GM19043 (cell line): ENCODE data around the gene OAT.

Experiments used
- ATAC-seq: cut with Tn5 transposase; IDR thresholded peaks from one replicate; pipeline ENCODE4 v1.9.1; 2021; ENCODE audit warnings: low read depth; ENCODE audit not compliant: unreplicated experiment

OAT gene

DNA sequence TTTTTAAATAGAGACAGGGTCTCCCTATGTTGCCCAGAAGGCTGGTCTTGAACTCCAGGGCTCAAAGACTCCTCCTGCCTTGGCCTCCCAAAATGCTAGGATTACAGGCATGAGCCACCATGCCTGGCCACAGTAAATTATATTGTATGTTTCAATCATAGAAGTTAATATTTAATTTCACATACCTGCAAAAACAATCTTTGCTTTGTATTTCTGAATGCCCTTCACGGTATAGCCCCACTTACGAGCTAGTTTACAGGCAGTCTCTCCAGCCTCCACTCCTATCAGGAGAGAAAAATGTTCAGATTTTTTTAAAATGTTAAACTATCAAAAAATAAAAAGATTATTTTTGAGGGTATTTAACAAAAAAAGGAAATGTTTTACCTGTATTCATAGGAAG is 10.4 kb downstream of the OAT start:
- ATAC-seq: no peak

DNA sequence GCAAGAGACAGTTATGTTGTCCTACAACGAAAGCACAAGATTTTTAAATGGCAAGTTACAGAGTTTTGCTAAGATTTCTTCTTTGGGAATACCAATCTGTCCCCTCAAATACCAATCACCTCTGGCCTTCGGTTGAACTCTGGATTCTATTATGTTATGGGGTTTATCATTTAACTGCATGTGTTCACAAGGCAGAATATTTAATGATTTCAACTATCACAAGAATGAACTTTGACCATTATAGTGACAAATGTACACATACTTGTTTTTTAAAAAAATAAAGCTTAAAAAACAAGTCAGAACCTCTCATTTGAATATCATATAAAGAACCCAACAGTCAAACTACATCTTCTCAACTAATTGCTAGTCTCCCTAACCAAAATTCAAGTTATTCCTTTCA is 11.3 kb downstream of the OAT start:
- no peak for ATAC-seq

DNA sequence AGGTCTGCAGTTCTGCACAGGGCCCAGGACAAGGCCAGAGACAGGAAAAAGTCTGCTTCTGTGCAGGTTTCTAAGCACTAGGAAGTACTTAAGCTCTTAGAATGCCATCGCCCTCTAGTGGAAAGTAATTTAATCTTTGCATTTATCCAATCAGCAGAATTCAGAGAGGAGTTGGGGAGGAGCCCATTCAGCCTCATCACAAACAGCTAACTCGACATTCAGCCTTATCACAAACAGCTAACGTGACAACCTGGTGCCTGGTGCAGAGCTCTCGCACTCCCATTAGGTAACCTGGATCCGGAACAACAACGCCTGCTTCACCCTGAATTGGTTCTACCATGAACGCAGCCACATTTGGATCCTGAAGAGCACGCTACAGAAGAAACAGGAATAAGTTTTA is 15.2 kb downstream of the OAT start:
- ATAC-seq: peak; percentile 95

DNA sequence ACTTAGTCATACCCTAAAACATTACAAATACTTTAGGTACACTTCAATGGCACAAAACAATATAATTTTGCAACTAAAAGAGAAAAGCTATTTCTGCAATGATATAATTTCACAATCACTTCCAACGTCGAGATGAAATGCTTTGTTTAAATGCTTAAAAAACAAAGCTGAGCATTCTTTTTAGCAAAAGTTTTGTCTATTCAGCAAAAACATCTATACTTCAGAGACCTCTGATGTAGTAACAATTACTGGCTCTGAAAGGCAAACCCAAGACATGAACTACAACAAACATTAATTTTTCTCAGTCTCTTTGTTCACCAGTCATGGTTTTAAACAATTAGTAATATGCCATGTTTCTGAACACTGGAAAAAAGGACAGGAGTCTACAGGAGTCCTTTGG is 16.4 kb downstream of the OAT start:
- ATAC-seq: no peak

DNA sequence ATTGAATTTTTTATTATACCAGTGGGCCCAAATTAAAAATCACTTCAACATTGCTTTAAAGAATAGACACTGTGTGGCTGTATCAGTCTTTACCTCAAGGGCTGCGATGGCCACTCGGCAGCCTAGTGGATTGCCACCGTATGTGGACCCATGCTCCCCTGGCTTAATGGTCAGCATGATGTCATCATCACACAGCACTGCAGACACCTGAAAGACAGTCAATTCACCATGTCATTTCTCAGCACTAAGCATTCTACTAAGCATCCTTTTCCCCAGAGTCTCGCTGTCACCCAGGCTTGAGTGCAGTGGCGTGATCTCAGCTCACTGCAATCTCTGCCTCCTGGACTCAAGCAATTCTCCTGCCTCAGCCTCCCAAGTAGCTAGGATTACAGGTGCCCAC is 17.1 kb downstream of the OAT start:
- ATAC-seq: no peak

DNA sequence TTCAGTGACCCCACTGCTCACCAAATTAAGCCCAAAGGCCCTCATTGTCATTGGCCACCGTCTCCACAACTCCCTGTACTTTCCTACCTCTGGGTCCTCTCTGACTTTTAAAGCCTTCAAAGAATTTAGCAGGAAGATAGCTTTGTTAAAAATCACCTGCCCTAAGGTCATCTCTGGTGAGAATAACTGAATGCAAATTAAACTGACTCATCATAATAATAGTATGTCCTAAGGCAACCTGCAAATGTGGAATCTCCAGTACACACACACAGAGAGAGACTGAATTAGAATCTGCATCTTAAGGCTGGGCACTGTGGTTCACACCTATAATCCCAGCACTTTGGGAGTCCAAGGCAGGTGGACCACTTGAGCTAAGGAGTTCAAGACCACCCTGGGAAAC is 24.1 kb downstream of the OAT start:
- no peak for ATAC-seq

DNA sequence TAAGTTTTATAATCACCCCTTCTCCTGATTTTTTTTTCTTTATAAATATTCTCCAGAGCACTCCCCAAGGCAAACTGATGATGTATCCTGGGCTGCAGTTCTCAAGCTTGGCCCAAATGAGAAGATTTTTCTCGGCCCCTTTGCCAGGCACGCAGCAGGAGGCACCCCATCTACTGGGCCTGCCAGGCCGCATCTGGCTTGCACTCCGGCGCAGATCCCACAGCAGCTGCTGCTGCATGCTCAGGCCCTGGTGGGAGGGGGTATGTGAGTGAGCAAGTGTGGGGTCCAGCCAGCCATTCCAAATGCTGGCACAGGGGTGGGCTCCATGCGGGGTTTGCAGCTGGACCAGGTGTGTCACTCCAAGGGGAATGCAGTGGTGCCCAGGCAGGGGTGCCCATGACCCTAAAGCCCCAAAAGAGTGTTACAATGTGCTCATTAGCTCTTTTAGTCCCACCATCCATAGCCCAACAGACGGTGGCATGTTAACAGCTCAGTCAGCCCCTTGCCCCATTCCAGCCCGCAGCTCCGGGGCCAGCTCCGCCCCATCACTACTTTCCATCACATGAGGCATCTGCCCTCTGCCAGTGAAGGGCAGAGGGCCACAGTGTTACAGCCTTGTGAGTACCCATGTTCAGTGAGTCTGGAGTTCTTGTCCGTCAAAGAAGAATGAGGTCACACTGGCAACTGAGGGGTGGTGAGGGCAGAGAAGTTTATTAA is 25.9 kb downstream of the OAT start:
- ATAC-seq: no peak

DNA sequence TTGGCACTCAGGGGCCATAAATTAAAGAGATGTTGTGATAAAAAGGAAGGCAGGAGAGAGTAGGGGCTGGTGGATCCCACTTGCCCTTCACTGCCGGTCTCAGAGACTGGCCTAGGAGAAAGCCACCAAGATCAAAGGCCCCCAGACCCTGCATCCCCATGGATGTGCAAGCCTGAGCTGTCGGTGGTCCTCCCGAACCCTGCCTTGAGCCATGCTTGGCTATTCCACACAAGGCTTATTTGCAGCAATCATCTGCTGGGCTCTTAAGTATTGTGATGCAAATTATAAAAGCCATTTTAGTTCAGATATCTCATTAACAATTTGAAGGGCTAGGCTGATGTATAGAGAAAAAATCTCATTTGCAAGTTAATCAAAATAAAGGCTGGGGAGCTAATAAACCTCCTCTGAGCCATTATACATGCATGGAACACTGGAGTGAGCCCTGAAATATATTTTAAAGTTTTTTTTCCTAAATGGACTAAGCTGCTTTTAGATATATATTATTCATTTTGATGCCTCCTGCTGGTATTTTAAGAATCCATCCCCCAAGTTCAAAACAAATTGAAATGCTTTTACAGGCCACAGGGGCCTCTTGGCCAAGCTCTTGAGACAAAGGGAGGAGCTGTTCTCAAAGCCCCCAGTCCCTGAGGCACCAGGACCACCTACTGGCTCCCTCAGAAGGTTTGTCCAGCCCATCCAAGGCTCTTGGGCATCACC is 28.1 kb downstream of the OAT start:
- ATAC-seq: no peak

DNA sequence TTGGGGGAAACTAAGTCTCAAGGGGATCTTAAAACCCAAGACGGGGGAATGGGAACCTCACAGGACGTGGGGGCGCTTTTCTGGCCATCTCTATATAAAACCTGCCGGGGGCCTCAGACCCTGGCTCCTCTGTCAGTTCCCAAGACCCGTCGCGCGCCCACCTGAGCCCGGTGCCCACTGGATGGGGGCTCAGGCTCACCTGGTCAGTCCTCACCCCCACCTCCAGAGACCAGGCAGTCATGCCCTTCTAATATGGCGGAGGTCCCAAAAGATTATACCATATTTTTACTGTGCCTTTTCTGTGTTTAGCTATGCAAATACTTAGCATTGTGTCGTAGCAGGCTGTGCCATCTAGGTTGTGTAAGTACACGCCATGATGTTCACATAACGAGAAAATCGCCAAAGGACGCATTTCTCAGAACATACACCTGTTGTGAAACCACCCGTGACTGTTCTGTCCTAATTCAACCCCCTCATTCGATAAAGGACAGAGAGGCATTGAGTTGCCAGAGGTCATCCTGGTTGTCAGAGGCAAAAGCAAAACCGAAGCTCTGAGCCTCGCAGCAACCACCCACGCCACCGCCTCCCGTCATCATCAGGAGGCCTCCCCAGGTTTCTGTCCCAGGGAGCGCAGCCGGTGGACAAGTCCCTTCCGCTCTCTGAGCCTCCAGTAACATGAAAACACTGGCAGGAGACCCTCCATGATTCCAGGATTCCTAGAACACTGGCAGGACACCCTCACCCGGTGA is 28.9 kb downstream of the OAT start:
- no peak for ATAC-seq

DNA sequence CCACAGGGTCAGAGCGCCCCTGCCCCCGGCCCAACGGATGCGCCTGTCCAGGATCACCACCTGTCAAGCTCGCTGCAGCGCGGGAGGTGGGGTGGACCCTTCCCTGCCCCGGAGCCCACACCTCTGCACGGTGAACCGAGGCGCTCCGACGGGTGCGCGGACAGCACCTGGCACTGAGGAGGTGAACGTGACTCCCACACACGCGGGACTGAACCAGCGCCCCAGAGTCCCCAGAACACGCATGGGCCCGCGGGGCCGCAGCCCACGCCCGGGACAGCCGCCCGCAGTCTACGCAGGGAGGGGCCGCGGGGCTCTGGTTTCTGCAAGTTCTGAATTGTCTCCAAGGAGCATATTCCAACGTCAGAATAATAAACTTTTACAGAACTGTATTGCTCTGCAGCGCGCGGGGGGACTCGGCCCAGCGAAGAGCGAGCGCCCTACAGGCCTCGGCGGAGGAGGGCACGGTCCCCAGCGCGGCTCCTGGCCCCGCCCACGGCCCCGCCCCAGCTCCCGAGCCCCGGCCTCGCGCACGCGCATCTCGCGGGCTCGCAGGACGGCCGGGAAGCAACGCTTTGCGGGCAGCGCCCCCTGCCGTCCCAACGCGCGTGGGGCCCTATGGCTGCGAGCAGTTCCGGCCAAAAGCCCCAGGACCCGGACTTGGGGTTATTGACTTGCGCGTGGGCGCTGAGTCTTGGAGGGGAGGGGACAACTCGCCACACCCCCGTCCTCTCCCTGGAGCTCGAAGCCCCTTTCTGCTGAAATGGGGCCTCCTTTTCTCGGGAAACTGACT is 29.7 kb downstream of the OAT start:
- ATAC-seq: peak; percentile 93

DNA sequence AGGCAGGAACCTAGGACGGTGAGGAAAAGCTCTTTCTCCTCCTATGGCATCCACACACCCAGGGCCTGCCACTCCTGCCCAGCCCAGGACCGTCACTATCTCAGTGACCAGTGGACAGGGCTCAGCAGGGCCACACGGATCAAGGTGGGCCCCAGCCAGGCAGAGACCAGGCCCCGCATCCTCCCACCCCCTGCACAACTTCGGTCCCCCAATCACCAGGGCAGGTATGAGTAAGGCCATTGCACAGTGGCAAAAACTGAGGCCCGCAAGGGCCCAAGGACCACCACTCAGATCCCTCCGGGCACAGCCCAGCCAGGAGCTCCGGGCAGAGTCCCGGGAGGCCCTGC is 30.3 kb downstream of the OAT start:
- ATAC-seq: no peak

DNA sequence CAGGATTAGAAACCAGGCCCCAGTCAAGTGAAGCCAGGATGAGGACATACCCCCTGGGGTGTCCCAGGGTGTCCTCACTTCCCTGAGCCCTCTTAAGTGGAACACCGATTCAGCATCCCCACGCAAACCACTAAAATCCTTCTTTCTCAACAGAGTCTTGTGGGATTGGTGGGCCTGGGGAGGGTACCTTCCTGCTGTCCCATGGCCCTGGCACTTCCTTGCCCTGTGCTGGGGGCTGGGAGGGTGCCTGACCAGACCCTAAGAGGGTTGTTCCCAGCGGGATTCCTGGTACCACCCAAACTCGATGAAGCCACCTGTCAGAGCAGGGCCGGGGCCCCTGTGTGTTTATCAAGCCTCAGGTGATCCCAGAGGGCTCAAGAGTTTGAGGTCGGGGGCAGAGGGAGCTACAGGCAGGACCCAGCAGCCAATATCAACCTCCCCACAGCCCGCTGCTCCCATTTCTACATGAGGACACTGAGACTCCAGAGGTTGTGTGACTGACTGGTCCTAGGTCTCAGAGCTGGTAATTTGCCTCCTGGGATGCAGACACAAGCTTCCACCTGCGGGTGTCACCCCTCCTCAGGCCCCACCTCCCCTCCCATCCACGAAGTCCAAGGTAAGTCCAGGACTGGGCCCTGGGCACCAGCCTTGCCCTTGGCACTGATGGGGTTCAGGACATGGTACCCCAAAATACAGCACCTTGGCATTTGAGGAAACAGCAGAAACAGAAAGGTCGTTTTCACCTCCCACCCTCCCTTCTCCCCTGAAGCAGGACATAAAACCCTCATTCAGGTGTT is 31.4 kb downstream of the OAT start:
- ATAC-seq: no peak

DNA sequence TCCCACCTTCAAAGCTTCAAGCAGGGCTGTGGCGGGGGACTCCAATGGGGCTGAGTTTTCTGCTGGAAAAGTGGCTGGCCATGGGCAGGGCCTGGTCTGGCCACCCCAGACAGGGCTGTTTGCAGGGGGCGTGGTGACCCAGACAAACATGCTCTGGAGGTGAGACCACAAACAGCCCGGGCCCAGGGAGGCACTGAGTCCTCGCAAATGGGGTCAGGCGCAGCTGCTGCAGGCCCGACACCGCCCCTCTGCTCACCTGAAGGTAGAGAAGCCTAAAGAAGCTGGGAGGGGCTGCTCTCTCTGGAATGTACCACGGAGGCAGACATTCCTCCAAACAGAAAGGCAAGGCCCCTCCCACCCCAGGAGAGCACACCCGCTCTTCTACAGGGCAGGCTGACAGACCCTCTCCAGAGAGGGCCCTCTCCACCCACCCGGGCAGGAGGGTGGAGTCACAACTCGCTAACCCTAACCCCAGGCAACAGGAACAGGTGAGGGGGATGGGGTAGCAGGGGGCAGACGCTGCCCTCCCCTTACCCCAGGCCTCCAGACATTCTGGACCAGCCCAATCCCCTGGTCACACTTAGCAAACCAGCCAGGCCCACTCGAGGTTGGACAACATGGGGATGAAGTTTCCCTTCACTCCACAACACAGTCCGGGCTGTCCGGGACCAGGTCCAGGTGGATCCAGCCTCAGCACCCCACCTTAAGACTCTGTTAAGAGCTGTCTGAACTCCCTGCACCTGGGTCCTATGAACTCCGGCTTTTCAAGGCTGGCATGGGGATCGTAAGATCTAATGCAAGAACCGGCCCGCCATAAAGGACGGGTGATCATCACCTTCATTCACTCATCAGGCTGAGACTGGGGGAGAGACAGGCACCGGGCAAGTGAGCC is 32.3 kb downstream of the OAT start:
- ATAC-seq: no peak

DNA sequence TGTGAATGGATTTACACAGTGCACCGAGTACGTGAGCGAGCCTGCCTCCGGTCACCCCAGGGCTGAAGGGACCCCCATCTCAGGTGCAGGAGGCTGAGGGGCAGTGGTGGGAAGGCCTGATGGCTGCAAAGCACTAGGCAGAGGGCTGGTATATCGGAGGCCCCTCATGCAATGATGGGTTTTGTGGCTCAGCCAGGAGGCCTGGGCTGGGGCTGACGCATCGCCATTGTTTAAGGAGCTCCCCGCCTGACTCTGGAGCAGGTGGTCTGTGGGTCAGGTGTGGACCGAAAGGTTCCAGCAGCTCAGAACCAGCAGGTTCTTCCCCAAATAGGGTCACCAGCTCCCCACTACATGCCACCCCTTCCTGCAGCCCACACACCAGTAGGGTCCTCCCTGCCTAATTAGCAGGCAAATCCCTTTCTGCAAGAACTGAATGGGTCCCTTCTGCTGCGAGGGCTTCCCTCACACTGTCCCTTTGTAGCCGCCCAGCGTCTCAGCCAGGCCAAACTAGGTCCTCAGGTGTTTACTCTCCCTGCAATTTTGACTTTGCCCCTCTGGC is 33.0 kb downstream of the OAT start:
- no peak for ATAC-seq

DNA sequence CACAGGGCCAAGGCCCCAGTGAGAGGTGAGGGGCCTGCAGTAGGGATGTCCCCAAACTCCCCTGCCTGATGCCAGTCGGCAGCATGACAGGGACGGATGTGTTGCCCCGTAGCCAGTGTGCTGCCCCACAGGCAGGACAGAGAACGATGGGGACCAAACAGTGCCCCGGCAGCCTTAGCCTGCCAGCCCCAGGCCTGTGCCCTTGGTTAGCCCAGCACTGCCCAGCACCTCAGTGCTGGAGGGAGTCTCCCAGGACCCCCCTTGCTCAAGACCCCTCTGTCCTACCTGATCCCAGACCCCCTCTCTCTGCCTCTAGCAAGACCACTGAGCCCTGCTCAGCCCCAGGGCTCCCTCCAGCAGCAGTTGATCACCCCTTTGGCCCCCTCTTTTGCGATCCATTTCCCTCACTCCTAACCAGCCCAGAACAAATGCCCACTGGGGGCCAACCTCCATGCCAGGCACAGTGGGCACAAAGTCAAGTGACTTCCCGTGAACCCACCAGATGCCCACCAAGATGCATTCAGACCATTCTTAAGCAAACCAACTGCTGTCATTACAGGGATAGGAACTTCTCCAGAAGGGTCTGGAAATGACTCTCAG is 34.0 kb downstream of the OAT start:
- no peak for ATAC-seq

DNA sequence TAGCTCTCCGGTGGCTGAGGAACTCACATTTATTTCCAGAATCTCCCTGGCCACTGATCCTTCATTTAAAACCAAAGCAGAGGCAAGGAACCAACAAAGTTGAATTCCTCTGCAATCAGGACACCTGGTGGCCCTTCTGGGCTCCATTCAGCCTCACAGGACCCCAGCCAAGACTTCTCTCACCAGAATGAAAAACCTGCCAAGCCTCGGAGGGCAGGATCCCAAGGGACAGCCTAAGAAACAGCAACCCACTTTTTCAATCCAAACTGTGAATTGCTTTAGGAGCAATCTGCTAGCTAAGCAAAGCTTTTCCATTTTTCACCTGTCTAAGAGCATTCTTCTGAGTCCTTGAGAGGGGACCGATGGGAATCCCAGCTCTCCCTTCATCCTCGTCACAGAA is 34.6 kb downstream of the OAT start:
- no peak for ATAC-seq

DNA sequence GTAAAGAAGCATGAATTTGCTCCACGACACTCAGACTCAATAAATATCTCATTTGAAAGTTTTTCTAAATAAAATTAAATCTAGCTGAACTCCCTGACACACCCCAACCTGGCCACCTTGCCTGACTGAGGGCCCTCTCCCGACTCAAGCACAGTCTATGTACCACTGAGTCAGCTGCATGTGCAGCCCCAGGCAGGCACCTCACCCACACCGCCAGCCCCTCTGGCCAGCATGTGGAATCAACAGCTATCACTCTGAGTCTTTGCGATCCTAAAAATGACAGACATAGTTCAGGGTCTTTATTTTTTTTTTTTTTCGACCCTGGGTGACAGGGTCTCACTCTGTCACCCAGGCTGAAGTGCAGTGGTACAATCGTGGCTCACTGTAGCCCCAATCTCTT is 35.2 kb downstream of the OAT start:
- ATAC-seq: no peak

DNA sequence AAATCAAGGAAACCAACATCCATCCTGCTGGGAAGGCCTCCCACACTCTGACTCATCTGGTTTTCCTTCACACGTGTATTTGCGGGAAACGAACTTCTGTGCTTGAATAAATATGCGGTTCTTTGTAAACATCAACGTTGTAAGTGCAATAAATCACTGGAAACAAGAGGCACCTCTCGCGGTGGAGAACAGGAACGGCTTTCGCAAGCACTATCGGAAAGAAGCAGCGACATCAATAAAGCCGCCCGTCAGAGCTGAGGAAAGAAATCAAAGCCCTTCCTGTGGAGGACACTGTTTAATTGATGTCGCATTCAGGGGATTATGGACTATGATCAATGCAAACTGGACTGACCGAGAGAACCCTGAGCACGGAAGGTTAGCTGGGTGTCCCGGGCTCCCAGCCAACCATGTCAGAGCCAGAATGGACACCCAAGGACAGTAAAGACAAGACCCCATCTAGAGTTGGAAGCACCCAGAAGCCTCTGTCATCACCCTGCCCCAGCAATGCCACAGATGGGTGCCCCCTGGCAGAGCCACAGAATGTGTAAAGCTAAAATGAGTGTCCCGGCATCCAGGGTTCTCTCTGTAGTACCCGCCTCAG is 37.6 kb downstream of the OAT start:
- no peak for ATAC-seq
